UCSD-AML1 (cell line): ENCODE measurements around the gene MALAT1.
"Not testable (repeated sequence)": the region's sequence is repeated elsewhere in the genome, so short reads cannot be mapped to it uniquely, and the experiment has no call there.

Source experiments
- DNase-seq: peaks from one replicate; lab custom pipeline; 2025; ENCODE audit not compliant: unreplicated experiment; lab: John Stamatoyannopoulos, UW

Gene MALAT1

DNA sequence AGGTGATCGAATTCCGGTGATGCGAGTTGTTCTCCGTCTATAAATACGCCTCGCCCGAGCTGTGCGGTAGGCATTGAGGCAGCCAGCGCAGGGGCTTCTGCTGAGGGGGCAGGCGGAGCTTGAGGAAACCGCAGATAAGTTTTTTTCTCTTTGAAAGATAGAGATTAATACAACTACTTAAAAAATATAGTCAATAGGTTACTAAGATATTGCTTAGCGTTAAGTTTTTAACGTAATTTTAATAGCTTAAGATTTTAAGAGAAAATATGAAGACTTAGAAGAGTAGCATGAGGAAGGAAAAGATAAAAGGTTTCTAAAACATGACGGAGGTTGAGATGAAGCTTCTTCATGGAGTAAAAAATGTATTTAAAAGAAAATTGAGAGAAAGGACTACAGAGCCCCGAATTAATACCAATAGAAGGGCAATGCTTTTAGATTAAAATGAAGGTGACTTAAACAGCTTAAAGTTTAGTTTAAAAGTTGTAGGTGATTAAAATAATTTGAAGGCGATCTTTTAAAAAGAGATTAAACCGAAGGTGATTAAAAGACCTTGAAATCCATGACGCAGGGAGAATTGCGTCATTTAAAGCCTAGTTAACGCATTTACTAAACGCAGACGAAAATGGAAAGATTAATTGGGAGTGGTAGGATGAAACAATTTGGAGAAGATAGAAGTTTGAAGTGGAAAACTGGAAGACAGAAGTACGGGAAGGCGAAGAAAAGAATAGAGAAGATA, at the start of gene MALAT1:
Gene MALAT1, plus strand, starts transcription at position 69 of the 736 bp plus-strand sequence.
- peak; percentile 88 for DNase-seq

DNA sequence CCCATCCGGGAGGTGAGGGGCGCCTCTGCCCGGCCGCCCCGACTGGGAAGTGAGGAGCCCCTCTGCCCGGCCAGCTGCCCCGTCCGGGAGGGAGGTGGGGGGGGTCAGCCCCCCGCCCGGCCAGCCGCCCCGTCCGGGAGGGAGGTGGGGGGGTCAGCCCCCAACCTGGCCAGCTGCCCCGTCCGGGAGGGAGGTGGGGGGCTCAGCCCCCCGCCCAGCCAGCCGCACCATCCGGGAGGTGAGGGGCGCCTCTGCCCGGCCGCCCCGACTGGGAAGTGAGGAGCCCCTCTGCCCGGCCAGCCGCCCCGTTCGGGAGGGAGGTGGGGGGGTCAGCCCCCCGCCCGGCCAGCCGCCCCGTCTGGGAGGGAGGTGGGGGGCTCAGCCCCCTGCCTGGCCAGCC, 47.5 kb upstream of the MALAT1 start:
- DNase-seq: not testable (repeated sequence)

DNA sequence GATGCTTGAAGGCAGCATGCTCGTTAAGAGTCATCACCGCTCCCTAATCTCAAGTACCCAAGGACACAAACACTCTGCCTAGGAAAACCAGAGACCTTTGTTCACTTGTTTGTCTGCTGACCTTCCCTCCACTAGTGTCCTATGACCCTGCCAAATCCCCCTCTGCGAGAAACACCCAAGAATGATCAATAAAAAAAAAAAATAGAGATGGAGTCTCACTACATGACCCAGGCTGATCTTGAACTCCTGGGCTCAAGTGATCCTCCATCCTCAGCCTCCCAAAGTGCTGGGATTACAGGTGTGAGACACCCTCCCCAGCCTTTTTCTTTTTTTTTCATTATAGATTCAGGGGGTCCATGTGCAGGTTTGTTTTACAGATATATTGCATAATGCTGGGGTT, 46.6 kb upstream of the MALAT1 start:
- not testable (repeated sequence) for DNase-seq

DNA sequence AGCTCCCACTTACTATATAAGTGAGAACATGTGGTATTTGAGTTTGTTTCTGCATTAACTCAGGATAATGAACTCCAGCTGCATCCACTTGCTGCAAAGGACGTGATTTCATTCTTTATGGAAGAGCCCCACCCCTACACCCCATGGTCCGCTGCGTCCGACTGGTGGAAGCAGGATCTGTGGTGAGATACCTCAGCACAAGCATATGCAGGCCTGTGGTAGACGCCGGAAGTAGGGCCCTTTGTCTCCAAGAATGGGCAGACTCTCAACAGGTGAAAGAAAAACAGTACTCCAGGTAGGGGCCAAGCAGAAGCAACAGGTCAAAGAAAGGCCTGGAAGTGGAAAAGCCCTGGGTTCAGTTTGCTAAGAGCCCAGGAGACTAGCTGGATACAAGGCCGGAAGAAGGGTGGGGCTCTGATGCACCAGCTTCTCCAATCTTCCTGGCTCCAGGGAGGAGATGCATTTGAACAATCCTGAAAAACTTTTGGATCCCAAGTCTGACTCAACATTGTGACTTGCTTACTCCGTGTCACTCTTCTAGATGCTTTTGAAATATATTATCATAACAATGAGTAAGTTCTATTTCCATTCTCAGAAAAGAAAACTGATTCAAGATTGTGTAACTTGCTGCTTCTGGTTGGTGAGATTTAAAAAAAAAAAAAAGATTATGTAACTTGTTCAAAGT, 45.9 kb upstream of the MALAT1 start:
- no peak for DNase-seq

DNA sequence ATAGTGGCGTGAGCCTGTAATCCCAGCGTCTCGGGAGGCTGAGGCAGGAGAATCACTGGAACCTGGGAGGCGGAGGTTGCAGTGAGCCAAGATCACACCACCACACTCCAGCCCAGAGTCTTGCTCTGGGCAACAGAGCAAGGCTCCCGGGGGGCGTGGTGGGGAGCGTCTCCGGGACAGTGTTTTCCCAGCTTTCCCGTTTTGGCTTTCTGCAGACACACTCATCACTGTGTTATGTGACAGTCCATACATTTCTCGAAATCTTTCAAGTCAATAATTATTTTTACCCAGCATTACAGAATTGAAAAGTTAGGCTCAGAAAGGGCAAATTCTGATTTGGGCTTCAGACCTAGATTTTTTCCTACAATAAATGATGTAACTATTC, 44.5 kb upstream of the MALAT1 start:
- DNase-seq: no peak

DNA sequence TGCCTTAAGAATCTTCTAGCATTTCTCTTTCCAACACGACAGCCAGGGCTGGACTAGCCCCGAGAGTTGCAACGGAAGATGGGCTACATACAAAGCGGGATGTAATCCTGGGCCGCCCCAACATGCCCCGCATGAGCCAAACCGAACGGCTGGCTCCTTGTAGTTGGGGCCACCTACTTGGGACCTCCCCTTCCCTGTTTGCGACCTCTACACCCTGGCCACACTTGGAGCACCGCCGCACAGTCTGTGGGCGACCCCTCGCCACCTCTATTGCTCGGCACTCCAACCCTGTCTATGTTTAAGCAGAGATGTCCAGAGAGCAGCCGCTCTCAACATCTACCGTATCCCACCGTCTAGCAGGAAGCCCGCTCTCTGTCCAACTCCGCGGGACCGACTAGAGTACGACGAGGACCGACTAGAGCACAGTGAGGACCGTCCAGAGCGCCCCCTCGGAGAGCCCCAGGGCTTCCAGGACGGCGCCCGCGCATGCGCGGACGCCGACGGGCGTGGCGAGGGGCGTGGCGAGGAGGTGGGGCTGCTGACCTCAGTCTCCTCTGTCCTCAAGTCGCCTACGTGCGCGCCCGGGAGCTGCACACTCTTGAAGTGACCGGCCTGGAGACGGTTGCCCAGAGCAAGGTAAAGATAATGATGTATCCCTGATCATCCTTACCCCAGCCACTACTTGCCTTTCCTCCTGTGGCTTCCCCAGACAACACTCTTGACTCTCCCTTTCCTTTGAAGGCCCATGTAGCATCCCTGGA, 44.0 kb upstream of the MALAT1 start:
- DNase-seq: peak; percentile 92

DNA sequence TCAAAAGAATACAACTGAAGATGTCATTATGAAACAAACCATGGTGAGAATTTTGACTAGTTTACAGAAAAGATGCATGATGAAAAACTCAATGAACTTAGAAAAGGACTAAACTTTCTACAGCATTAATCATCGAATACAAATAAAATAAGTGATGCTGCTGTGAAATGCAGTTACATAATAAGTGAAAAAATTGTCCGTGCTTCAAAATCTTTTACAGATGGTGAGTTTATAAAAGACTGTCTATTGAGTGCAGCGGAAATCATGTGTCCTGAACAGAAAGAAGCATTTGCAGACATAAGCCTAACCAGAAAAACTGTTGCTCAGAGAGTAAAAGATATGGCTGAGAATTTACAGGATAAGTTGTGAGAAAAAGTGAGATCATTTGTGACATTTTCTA, 42.4 kb upstream of the MALAT1 start:
- DNase-seq: no peak

DNA sequence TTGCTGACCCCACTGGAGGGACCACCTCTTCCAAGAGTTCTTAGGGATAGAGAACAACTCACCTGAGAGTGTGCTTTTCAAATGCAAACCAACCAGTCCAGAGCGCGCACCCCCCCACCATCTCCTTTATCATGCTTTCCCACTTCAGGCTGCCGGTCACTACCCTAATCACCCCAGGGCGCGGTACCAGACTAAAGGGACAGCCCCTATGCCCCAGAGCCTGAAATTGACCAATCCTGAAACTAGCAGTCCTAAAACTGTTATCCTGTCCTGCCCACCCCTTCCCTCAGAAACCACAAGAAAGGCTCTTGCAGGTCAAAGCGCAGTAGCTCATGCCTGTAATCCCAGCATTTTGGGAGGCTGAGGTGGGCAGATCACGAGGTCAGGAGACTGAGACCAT, 39.3 kb upstream of the MALAT1 start:
- no peak for DNase-seq

DNA sequence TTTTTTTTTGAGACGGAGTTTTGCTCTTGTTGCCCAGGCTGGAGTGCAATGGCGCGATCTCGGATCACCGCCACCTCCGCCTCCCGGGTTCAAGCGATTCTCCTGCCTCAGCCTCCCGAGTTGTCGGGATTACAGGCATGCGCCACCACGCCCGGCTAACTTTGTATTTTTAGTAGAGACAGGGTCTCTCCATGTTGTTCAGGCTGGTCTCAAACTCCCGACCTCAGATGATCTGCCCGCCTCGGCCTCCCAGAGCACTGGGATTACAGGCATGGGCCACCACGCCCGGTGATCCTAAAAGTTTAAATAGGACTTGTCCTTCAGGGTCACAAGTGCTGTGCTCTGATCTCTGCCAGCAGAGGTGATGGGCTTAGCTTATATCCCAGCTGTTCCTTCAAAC, 33.4 kb upstream of the MALAT1 start:
- DNase-seq: not testable (repeated sequence)

DNA sequence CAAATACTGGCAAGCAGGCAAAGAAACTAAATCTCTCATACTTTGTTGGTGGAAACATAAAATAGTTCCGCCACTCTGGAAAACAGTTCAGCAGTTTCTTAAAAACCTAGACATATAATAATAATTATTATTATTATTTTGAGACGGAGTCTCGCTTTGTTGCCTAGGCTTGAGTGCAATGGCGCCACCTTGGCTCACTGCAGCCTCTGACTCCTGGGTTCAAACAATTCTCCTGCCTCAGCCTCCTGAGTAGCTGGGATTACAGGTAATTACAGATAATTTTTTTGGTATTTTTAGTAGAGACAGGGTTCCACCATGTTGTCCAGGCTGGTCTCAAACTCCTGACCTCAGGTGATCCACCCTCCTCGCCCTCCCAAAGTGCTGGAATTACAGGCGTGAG, 31.5 kb upstream of the MALAT1 start:
- not testable (repeated sequence) for DNase-seq

DNA sequence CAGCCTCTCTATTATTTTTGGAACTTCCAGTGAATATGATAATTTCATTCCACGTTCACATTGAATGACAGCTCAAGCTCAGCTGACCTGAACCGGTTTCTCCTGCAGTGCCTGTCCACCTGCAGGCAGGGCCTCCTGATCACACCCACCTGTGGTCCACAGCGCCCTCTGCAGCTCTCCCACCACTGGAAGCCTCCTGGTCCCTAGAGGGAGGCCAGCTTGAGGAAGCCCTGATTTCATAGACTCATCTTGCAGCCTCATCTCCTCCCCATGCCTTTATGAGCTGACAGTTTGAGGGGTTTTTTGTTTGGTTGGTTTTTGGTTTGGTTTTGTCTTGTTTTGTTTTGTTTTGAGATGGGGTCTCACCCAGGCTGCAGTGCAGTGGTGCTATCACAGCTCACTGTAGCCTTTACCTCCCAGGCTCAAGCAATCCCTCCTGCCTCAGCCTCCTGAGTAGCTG, 29.9 kb upstream of the MALAT1 start:
- peak; percentile 68 for DNase-seq

DNA sequence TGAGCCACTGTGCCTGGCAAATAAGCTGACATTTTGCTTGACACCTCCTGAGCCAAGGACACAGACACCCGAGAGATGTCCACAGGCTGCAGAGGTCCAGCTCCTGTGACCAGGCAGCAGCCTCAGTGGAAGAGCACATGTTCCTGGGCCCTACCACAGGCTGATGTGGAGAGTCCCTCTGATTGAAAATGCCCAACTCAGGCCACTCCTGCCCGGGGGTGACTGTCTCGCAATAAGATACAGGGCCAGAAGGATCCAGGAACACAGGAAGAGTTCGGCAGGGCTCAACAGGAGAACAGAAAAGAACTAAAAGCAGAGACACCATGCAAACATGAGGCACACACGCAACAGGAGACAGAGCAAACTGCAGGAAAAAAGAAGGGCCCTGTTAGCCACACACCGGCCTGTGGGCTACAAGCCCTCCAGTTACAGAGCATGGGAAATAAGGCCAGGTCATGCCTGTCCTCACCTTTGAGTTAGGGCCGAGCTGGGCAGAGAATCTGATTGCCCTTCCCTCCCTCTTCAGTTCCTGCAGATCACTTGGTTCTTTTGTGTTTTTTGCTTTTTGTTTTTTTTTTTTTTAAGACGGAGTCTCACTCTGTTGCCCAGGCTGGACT, 28.3 kb upstream of the MALAT1 start:
- no peak for DNase-seq

DNA sequence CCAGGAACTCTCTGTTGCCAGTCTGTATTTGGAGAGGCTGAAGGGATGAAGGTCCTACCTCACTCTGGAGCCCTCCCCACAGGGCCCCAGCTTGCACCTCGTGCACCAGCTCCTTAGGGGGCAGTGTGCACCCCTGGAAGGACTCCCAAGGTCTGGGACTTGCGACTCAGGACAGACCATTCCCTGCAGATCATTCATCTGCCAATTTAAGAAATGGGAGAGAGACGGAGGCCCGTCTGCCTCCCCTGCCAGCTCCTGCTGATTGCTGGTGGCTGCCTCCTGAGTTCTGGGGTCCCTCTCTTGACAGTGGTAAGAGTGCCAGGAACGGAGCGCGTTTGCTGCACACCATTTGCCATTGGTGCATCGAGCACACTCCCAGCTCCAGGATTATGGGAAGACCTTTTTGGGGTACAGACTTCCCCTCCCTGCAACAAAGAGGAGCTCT, 27.4 kb upstream of the MALAT1 start:
- peak; percentile 78 for DNase-seq

DNA sequence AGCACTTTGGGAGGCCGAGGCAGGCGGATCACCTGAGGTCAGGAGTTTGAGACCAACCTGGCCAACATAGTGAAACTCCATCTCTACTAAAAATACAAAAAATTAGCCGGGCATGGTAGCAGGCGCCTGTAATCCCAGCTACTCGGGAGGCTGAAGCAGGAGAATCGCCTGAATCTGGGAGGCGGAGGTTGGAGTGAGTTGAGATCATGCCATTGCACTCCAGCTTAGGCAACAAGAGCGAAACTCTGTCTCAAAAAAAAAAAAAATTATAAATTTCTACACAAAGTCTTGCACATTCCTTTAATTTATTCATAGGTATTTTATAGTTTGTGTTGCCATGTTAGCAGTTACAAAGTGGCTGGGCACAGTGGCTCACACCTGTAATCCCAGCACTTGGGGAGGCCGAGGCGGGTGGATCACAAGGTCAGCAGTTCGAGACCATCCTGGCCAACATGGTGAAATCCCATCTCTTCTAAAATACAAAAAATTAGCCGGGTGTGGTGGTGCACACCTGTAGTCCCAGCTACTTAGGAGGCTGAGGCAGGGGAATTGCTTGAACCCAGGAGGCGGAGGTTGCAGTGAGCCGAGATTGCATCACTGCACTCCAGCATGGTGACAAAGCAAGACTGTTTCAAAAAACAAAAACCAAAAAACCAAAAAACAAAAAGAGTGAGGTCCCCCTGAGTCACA, 26.1 kb upstream of the MALAT1 start:
- DNase-seq: not testable (repeated sequence)

DNA sequence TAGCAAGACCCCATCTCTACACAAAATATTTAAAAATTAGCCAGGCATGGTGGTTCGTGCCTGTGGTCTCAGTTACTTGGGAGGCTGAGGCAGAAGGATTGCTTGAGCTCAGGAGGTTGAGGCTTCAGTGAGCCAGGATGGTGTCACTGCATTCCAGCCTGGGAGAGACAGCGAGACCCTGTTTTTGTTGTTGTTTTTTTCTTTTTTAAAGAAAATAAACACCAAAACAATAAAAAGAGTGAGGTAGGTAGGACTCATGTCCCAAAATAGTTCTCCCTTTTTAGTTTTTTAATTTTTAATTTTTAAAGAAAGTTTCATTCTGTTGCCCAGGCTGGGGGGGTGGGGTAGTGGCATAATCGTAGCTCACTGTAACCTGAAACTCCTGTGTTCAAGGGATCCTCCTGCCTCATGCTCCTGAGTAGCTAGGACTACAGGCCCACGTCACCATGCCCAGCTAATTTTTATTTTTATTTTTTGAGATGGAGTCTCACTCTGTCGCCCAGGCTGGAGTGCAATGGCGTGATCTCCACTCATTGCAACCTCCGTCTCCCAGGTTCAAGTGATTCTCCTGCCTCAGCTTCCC, 25.5 kb upstream of the MALAT1 start:
- DNase-seq: no peak

DNA sequence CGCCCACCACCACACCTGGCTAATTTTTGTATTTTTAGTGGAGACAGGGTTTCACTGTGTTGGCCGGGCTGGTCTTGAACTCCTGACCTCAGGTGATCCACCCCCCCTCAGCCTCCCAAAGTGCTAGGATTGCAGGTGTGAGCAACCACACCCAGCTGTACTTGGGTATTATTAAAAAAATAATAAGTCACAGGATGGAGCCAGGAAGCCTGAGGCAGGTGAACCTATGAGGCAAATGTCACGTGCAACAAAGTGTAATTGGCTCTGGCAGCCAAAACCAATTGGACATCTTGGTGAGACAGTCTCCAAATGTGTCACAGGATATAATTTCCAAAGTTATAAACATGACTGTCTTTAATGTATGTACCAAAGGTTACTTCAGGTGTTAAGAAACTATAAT, 24.0 kb upstream of the MALAT1 start:
- DNase-seq: no peak

DNA sequence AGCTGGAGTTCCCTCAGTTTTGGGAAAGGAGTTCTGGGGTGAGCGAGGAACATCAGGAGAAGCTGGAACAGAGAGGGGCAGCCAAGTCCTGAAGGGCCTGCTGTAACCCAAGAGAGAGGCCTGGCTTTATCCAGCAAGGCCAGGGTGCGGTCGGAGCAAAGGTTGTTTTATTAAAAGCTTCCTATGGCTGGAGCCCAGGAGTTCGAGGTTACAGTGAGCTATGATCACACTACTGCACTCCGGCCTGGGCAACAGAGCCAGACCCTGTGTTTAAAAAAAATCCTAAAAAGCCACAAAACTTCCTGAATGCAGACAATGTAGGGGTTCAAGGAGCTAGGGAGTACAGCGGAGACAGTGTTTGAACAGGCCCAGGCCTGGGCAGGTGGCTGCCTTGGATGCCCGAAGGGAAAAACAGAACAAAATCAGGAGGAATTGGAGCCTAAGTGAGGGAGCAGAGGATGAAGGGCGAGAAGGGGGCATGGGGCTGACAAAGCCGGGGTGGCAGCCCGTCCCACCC, 22.2 kb upstream of the MALAT1 start:
- DNase-seq: no peak

DNA sequence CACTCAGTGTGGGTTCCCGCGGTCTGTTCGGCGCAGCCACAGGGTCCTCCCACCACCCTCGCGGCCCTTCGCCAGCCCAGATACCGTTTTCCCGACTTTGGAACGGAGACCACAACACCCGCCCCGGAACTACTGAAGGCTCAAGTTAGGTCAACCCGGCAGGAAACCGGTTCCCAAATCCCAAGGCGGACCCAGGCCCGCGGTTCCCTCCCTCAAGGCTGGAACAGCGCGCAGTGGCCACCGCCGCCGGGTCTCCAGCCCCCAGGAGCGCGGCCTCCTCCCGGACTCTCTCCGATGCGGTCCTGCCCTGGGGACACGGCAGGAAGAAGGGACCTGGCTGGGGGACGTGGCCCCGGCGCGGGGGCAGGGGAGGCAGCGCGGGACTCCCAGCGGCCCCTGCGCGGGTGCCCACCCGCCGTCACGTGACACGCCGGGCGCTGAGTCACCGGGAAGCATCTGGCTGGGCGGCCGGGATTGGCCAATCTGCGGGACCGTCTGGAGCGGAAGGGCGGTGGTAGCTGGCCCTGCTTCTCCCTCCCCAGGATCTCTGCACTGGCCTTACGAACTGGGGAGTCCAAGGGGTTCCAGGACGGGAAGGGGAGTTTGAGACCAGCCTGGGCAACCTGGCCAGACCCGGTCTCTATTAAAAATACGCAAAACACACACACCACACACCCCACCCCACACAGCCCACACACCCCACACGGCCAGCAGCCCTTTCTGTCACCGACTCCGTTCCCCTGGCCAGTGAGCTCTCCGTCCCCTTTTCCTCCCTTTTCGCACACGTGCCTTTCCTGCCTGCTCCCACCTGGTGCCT, 21.5 kb upstream of the MALAT1 start:
- peak; percentile 96 for DNase-seq
